HepG2 (cell line): ENCODE measurements around the gene KRTAP10-11. TPM values are rescaled to one million over a fixed set of nuclear protein-coding genes. Genes with fewer than 3 reads are reported as not detected.

Source experiments
- ATAC-seq: fragments of 200-7000 bp; cut with Tn5 transposase; 3 replicates; pipeline ENCODE4 v1.9.1; 2020; ENCODE audit warnings: mild to moderate bottlenecking, moderate library complexity
- BruUV-seq: library from RNA; stranded (reverse); fragments of 400-500 nt; replicated peaks from 2 replicates; lab custom pipeline; 2021; lab: Mats Ljungman, UMichigan
- CTCF ChIA-PET: fragments of 300-600 bp; formaldehyde crosslinking; extraction: SDS; loops from one replicate; lab custom pipeline; 2021; ENCODE audit warnings: low total read pairs, inconsistent platforms, low intra/inter-chr PET ratio; lab: Yijun Ruan, JAX
- POLR2A ChIA-PET: fragments of 350-600 bp; sonication (Branson Sonifier 250); formaldehyde crosslinking; loops from one replicate; lab custom pipeline; 2020; ENCODE audit warnings: antibody characterized with exemption, inconsistent platforms; lab: Yijun Ruan, JAX
- DNase-seq: peaks from one replicate; pipeline ENCODE4 v3.0.0-alpha.2; 2015; ENCODE audit warnings: low spot score
- FAIRE-seq: peaks from 3 replicates; lab custom pipeline; 2011; peaks lifted over from hg19 to GRCh38; lab: Jason Lieb, UNC
- H2AFZ ChIP-seq: one replicate; pipeline ENCODE4 v1.6.1; 2011; ENCODE audit warnings: low read length, inconsistent platforms
- H3K27ac ChIP-seq: fragments of 300-600 bp; 3 replicates; pipeline ENCODE4 v1.8.0; 2011; ENCODE audit warnings: mixed run types, mild to moderate bottlenecking, mixed read lengths, low read length, inconsistent platforms; ENCODE audit not compliant: insufficient read depth; ENCODE audit errors: extremely low read length
- H3K27me3 ChIP-seq, 2 experiments: fragments of 200-600 bp in 1 of 2; 2 replicates in 1 of 2; 3 replicates in 1 of 2; pipeline versions ENCODE4 v1.6.0 to v1.8.0; 2011; ENCODE audit warnings: low read length in 2 of 2, mild to moderate bottlenecking in 2 of 2, moderate library complexity in 2 of 2, inconsistent platforms in 1 of 2; ENCODE audit not compliant: insufficient read depth in 2 of 2, control insufficient read depth in 1 of 2
- H3K36me3 ChIP-seq, 2 experiments: fragments of 200-600 bp in 1 of 2; replicated peaks in 1 of 2; 2 replicates in 1 of 2; 3 replicates in 1 of 2; pipeline versions ENCODE4 v1.5.1 to v1.8.0; 2011; ENCODE audit warnings: low read length in 2 of 2, inconsistent platforms in 1 of 2; ENCODE audit not compliant: insufficient read depth in 2 of 2, control insufficient read depth in 1 of 2
- H3K4me1 ChIP-seq: 2 replicates; pipeline ENCODE4 v1.5.1; 2012; ENCODE audit warnings: low read length, inconsistent platforms; ENCODE audit not compliant: insufficient read depth
- H3K4me2 ChIP-seq: 2 replicates; pipeline ENCODE4 v1.6.0; 2011; ENCODE audit warnings: low read depth, low read length, inconsistent platforms
- H3K4me3 ChIP-seq, 3 experiments: fragments of 200-600 bp in 1 of 3; sonication (generic), shearing (Covaris generic) in 1 of 3; replicated peaks in 1 of 3; 2 replicates each; pipeline ENCODE4 v1.5.1; 2011 to 2016; ENCODE audit warnings: low read length in 3 of 3, inconsistent platforms in 2 of 3, low read depth in 2 of 3, mild to moderate bottlenecking in 2 of 3, control low read depth in 1 of 3, mixed read lengths in 1 of 3; ENCODE audit not compliant: insufficient read depth in 1 of 3
- H3K79me2 ChIP-seq: one replicate; pipeline ENCODE4 v1.6.1; 2011; ENCODE audit warnings: low read length, inconsistent platforms; ENCODE audit not compliant: insufficient read depth
- H3K9ac ChIP-seq: 2 replicates; pipeline ENCODE4 v1.6.0; 2011; ENCODE audit warnings: mild to moderate bottlenecking, low read depth, low read length, inconsistent platforms; ENCODE audit not compliant: insufficient read depth
- H3K9me3 ChIP-seq: 2 replicates; pipeline ENCODE4 v1.5.1; 2012; ENCODE audit warnings: mild to moderate bottlenecking, low read length
- H4K20me1 ChIP-seq: 2 replicates; pipeline ENCODE4 v1.6.0; 2011; ENCODE audit warnings: inconsistent platforms, mild to moderate bottlenecking, low read length, moderate library complexity; ENCODE audit not compliant: insufficient read depth
- ATF7 ChIP-seq, 2 experiments: fragments of 450-650 bp in 1 of 2; sonication (generic) in 1 of 2; formaldehyde crosslinking in 1 of 2; IDR thresholded peaks; 2 replicates each; pipeline versions ENCODE4 v1.4.0 to v1.6.1; 2016 to 2020; ENCODE audit warnings: antibody characterized with exemption in 1 of 2, mild to moderate bottlenecking in 1 of 2, missing genetic modification reagents in 1 of 2
- CBFB ChIP-seq: sonication (generic); formaldehyde crosslinking; IDR thresholded peaks from 2 replicates; pipeline ENCODE4 v1.4.0; 2020; ENCODE audit warnings: missing genetic modification reagents
- SMC3 ChIP-seq: IDR thresholded peaks from 2 replicates; pipeline ENCODE4 v1.6.1; 2011; ENCODE audit warnings: low read length, improper control_type of control experiment
- STAG1 ChIP-seq: sonication (generic); formaldehyde crosslinking; IDR thresholded peaks from 2 replicates; pipeline ENCODE4 v1.4.0; 2020; ENCODE audit warnings: missing genetic modification reagents
- ZNF317 ChIP-seq: sonication (generic); formaldehyde crosslinking; IDR thresholded peaks from 2 replicates; pipeline ENCODE4 v1.5.0; 2020; ENCODE audit warnings: mild to moderate bottlenecking, missing genetic modification reagents
- ZNF607 ChIP-seq: sonication (generic); formaldehyde crosslinking; IDR thresholded peaks from 2 replicates; pipeline ENCODE4 v1.5.1; 2020; ENCODE audit warnings: missing genetic modification reagents, mild to moderate bottlenecking, borderline replicate concordance
- ZNF615 ChIP-seq: sonication (generic); formaldehyde crosslinking; IDR thresholded peaks from 2 replicates; pipeline ENCODE4 v1.5.0; 2020; ENCODE audit warnings: mild to moderate bottlenecking, missing genetic modification reagents, borderline replicate concordance
- WGBS: methylation state at CpG from one replicate; pipeline ENCODE4 v1.1.6; 2017; ENCODE audit warnings: low lambda C conversion rate; 5-methylcytosine and 5-hydroxymethylcytosine counted together
- in situ Hi-C: cut with HindIII; loops from 2 replicates; pipeline ENCODE4 v1.10.0; 2017; ENCODE audit warnings: low pct_unique_long_range_greater_than_20kb; ENCODE audit not compliant: extremely low pct_ligation_motif_present
- intact Hi-C: fragments of 100-400 bp; cut with micrococcal nuclease; formaldehyde crosslinking; loops from one replicate; pipeline ENCODE4 v1.10.0; 2022; ENCODE audit not compliant: unreplicated experiment
- polyA plus RNA-seq, 8 experiments: library from polyadenylated mRNA; depleted of rRNA in 3 of 8; stranded (reverse) in 7 of 8; unstranded in 1 of 8; fragments of >200 nt; fragmentation: Illumina TruSeq in 4 of 8; extraction: Trizol in 4 of 8; gene quantifications; 2 replicates each; pipeline versions ENCODE4 v1.2.1 to v1.2.3, GENCODE V29; 2011 to 2016; ENCODE audit warnings: low read depth in 4 of 8, missing spikeins in 1 of 8, mixed read lengths in 1 of 8; ENCODE audit not compliant: insufficient read depth in 1 of 8
- total RNA-seq, 5 experiments: library from RNA; depleted of rRNA; stranded (reverse); fragments of >200 nt; fragmentation: Illumina TruSeq; extraction: Trizol; gene quantifications; 2 replicates each; pipeline ENCODE4 v1.2.3, GENCODE V29; 2016; ENCODE audit warnings: low read depth in 1 of 5
- TF ChIP-seq, protein P1 (sequence below): sonication (generic); formaldehyde crosslinking; IDR thresholded peaks from 2 replicates; pipeline ENCODE4 v1.5.0; 2020; ENCODE audit warnings: mild to moderate bottlenecking, missing genetic modification reagents, moderate library complexity

KRTAP10-11 gene
- total and polyA plus RNA-seq, 2 of the 13 experiments (the other 11 are each of a cell fraction or from before 2014, with no cell fraction given): not detected

DNA sequence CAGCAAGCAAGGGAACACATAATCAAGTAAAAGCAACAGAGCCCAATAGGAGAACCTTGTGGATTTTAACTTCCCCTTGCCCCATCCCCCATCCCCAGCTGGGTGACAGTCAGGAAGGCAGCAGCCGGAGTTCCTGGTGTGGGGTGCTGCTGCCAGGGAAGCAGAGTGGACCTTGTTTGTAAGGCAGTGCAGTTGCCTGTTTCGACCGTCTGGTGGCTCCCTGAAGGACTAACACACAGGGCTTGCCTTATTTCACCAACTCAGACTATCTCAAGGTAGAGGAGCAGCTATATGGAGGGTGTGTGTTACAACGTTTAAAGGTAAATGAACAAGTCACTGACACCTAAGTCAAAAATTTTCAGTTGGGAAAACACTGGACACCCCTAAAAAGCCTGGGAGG, 27.7 kb upstream of the KRTAP10-11 start:
- no TSS peak for BruUV-seq
- H3K4me3 ChIP-seq: no peak overlapping the region
- H3K9me3 ChIP-seq: peaks cover 8% of the 10 kb centered on the region
- no peaks in the 10 kb centered on the region for H4K20me1 ChIP-seq
- in situ Hi-C loops: no loop called here
- no peak overlapping the region for H3K4me2 ChIP-seq
- WGBS: 0% methylated on average over 3 of the region's 4 CpGs
- no peak overlapping the region for H2AFZ ChIP-seq
- POLR2A ChIA-PET: no interaction called here
- H3K79me2 ChIP-seq: no peaks in the 10 kb centered on the region
- H3K9ac ChIP-seq: no peak overlapping the region
- peaks cover 1 to 28% of the 10 kb centered on the region in 2 experiments; a peak in 3 of 5 replicates for H3K27me3 ChIP-seq
- CTCF ChIA-PET: no interaction called here
- H3K4me1 ChIP-seq: no peaks in the 10 kb centered on the region
- peak; percentile 43 for FAIRE-seq
- DNase-seq: peak; percentile 16
- no peaks in the 10 kb centered on the region for H3K36me3 ChIP-seq
- TF ChIP-seq CBFB (CRISPR knock-in tag): no peak
- TF ChIP-seq STAG1 (CRISPR knock-in tag): peak; percentile 68
- 0 out of 2 replicates have a peak, but pooled peaks have one; percentile 21 for TF ChIP-seq ZNF317 (CRISPR knock-in tag)
- TF ChIP-seq ATF7 (IDR thresholded peaks at IDR 0.05): no peak
- TF ChIP-seq ATF7 (CRISPR knock-in tag; IDR thresholded peaks at IDR 0.05): no peak
- TF ChIP-seq SMC3: peak; percentile 67
- TF ChIP-seq ZNF615 (CRISPR knock-in tag): no peak
- no peak for TF ChIP-seq ZNF607 (CRISPR knock-in tag)
- TF ChIP-seq, protein P1, sequence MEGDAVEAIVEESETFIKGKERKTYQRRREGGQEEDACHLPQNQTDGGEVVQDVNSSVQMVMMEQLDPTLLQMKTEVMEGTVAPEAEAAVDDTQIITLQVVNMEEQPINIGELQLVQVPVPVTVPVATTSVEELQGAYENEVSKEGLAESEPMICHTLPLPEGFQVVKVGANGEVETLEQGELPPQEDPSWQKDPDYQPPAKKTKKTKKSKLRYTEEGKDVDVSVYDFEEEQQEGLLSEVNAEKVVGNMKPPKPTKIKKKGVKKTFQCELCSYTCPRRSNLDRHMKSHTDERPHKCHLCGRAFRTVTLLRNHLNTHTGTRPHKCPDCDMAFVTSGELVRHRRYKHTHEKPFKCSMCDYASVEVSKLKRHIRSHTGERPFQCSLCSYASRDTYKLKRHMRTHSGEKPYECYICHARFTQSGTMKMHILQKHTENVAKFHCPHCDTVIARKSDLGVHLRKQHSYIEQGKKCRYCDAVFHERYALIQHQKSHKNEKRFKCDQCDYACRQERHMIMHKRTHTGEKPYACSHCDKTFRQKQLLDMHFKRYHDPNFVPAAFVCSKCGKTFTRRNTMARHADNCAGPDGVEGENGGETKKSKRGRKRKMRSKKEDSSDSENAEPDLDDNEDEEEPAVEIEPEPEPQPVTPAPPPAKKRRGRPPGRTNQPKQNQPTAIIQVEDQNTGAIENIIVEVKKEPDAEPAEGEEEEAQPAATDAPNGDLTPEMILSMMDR (CRISPR knock-in tag): peak; percentile 68
- intact Hi-C loops: loop anchor here (2.0 kb wide), 1 partner anchor 174 kb away; no protein-coding TSS in a partner anchor
- peak; percentile 88 for ATAC-seq
- H3K27ac ChIP-seq: no peak overlapping the region
